ENCODE measurements around the gene DDRGK1.

Gene DDRGK1

GRCh38 chr20:3202965-3203314 lies 1.5 kb downstream of the DDRGK1 start:
- H3K79me2 ChIP-seq (ENCODE audit: insufficient read depth, low read length) = peaks cover 7% of the 10 kb centered on the region; the same call in 1 of the 2 replicates
- H3F3A ChIP-seq (ENCODE audit: insufficient read depth, low read length) = no peaks in the 10 kb centered on the region
- TF ChIP-seq CTCF (IDR thresholded peaks at IDR 0.05; ENCODE audit: low read length) (no peak), EZH2 (IDR thresholded peaks at IDR 0.05; ENCODE audit: borderline replicate concordance, low read length) (no peak)
- H2AFZ ChIP-seq (ENCODE audit: low read length) = no peak overlapping the region
- H3K27ac ChIP-seq (ENCODE audit: low read depth, low read length, poor library complexity, severe bottlenecking) = no peak overlapping the region
- H3K9me2 ChIP-seq (ENCODE audit: low read depth, low read length) = no peaks in the 10 kb centered on the region
- H3K27me3 ChIP-seq (ENCODE audit: insufficient read depth, low read length) = no peaks in the 10 kb centered on the region
- peak overlapping the region; percentile 82 for H3K4me3 ChIP-seq (ENCODE audit: low read depth, low read length, poor library complexity, severe bottlenecking)
- no peaks in the 10 kb centered on the region for H4K20me1 ChIP-seq (ENCODE audit: insufficient read depth, low read length)
- H3K9me3 ChIP-seq (ENCODE audit: low read length) = no peaks in the 10 kb centered on the region
- peaks cover 13% of the 10 kb centered on the region for H3K4me1 ChIP-seq (ENCODE audit: insufficient read depth, low read length, severe bottlenecking)
- peak overlapping the region; percentile 87 for H3K4me2 ChIP-seq (ENCODE audit: low read length)
- H3K36me3 ChIP-seq (ENCODE audit: insufficient read depth, low read length) = peaks cover 34% of the 10 kb centered on the region
- H3K9ac ChIP-seq (ENCODE audit: low read length) = peak overlapping the region; percentile 93

- Histone ChIP-seq H3K27me3 (ENCODE audit: insufficient read depth, low read length) (no peaks in the 10 kb centered on the region), H2AFZ (ENCODE audit: low read length) (no peak overlapping the region)
These were observed 4.3 kb downstream of the DDRGK1 start for GRCh38 chr20:3199976-3200755.

GRCh38 chr20:3199206-3199605 lies 5.3 kb downstream of the DDRGK1 start:
- no peak for TF ChIP-seq CTCF (IDR thresholded peaks at IDR 0.05; ENCODE audit: low read length)
- TF ChIP-seq EZH2 (IDR thresholded peaks at IDR 0.05; ENCODE audit: borderline replicate concordance, low read length) = no peak
- H3K4me2 ChIP-seq (ENCODE audit: low read length) = no peak overlapping the region
- H3F3A ChIP-seq (ENCODE audit: insufficient read depth, low read length) = no peaks in the 10 kb centered on the region
- no peaks in the 10 kb centered on the region for H3K9me3 ChIP-seq (ENCODE audit: low read length)
- H3K4me1 ChIP-seq (ENCODE audit: insufficient read depth, low read length, severe bottlenecking) = peaks cover 11% of the 10 kb centered on the region
- peaks cover 61% of the 10 kb centered on the region for H3K36me3 ChIP-seq (ENCODE audit: insufficient read depth, low read length)
- no peak overlapping the region for H3K9ac ChIP-seq (ENCODE audit: low read length)
- no peaks in the 10 kb centered on the region for H4K20me1 ChIP-seq (ENCODE audit: insufficient read depth, low read length)
- H3K79me2 ChIP-seq (ENCODE audit: insufficient read depth, low read length) = peaks cover 7% of the 10 kb centered on the region; the same call in 1 of the 2 replicates
- no peak overlapping the region for H3K4me3 ChIP-seq (ENCODE audit: low read depth, low read length, poor library complexity, severe bottlenecking)
- no peaks in the 10 kb centered on the region for H3K9me2 ChIP-seq (ENCODE audit: low read depth, low read length)
- no peak overlapping the region for H2AFZ ChIP-seq (ENCODE audit: low read length)
- H3K27me3 ChIP-seq (ENCODE audit: insufficient read depth, low read length) = no peaks in the 10 kb centered on the region
- H3K27ac ChIP-seq (ENCODE audit: low read depth, low read length, poor library complexity, severe bottlenecking) = no peak overlapping the region

More at GRCh38 chr20:3199976-3200755, 4.3 kb downstream of the DDRGK1 start:
- Histone ChIP-seq H3K4me2 (ENCODE audit: low read length) (no peak overlapping the region), H3K36me3 (ENCODE audit: insufficient read depth, low read length) (peaks cover 51% of the 10 kb centered on the region), H3K4me1 (ENCODE audit: insufficient read depth, low read length, severe bottlenecking) (peaks cover 11% of the 10 kb centered on the region), H3K9me2 (ENCODE audit: low read depth, low read length) (no peaks in the 10 kb centered on the region), H3K4me3 (ENCODE audit: low read depth, low read length, poor library complexity, severe bottlenecking) (no peak overlapping the region), H3K27ac (ENCODE audit: low read depth, low read length, poor library complexity, severe bottlenecking) (no peak overlapping the region), H3K79me2 (ENCODE audit: insufficient read depth, low read length) (peaks cover 7% of the 10 kb centered on the region; the same call in 1 of the 2 replicates), H4K20me1 (ENCODE audit: insufficient read depth, low read length) (no peaks in the 10 kb centered on the region), H3K9me3 (ENCODE audit: low read length) (no peaks in the 10 kb centered on the region), H3K9ac (ENCODE audit: low read length) (no peak overlapping the region), H3F3A (ENCODE audit: insufficient read depth, low read length) (no peaks in the 10 kb centered on the region)
- no peak for TF ChIP-seq EZH2 (IDR thresholded peaks at IDR 0.05; ENCODE audit: borderline replicate concordance, low read length)
- TF ChIP-seq CTCF (IDR thresholded peaks at IDR 0.05; ENCODE audit: low read length) = no peak

Data from OCI-LY1 (cell line).